Mesothelial cell of epicardium (in vitro differentiated cells): ENCODE results near the gene AOPEP. TPM values are rescaled to one million over a fixed set of nuclear protein-coding genes. Genes with fewer than 3 reads are reported as not detected.

ENCODE experiments used
- DNase-seq, 2 experiments: peaks; one replicate each; pipeline ENCODE4 v3.0.0; 2021; ENCODE audit warnings: low spot score in 2 of 2; ENCODE audit not compliant: unreplicated experiment in 2 of 2
- H3K27ac Mint-ChIP-seq: 2 replicates; pipeline ENCODE4 v1.8.0; 2021; ENCODE audit warnings: mixed read lengths
- H3K27me3 Mint-ChIP-seq: 2 replicates; pipeline ENCODE4 v1.8.0; 2021; ENCODE audit warnings: low read depth, mixed read lengths
- H3K36me3 Mint-ChIP-seq: 2 replicates; pipeline ENCODE4 v1.8.0; 2021; ENCODE audit warnings: mixed read lengths
- H3K4me1 Mint-ChIP-seq: 2 replicates; pipeline ENCODE4 v1.8.0; 2021; ENCODE audit warnings: mixed read lengths
- H3K4me3 Mint-ChIP-seq: 2 replicates; pipeline ENCODE4 v1.8.0; 2021; ENCODE audit warnings: mild to moderate bottlenecking, moderate library complexity, mixed read lengths
- H3K9me3 Mint-ChIP-seq: 2 replicates; pipeline ENCODE4 v1.8.0; 2021; ENCODE audit warnings: mixed read lengths
- CTCF ChIP-seq: fragments of 200-600 bp; sonication (generic); IDR thresholded peaks from one replicate; pipeline ENCODE4 v1.5.0; 2021; ENCODE audit warnings: antibody characterized with exemption; ENCODE audit not compliant: unreplicated experiment
- total RNA-seq: library from RNA; stranded (reverse); gene quantifications from 3 replicates; pipeline ENCODE4 v1.2.1, GENCODE V29; 2021

Gene AOPEP
- total RNA-seq, 1 donor from 2014 or later, result 63.0 TPM

GRCh38 chr9:94997727-94998126 is 271.2 kb downstream of the AOPEP start:
- no peak for DNase-seq
- Mint-ChIP-seq H3K4me1 (peaks cover 53% of the 10 kb centered on the region), H3K4me3 (no peak overlapping the region), H3K9me3 (no peaks in the 10 kb centered on the region), H3K36me3 (no peaks in the 10 kb centered on the region), H3K27me3 (no peaks in the 10 kb centered on the region), H3K27ac (no peak overlapping the region)
- no peak for TF ChIP-seq CTCF

- Mint-ChIP-seq H3K4me1 (peaks cover 46% of the 10 kb centered on the region), H3K27ac (peak overlapping the region; percentile 1), H3K27me3 (no peaks in the 10 kb centered on the region), H3K4me3 (no peak overlapping the region), H3K36me3 (no peaks in the 10 kb centered on the region), H3K9me3 (no peaks in the 10 kb centered on the region)
- no peak for DNase-seq
- TF ChIP-seq CTCF, result no peak
These were observed 273.3 kb downstream of the AOPEP start for GRCh38 chr9:94999832-95000231.

- TF ChIP-seq CTCF, result no peak
- H3K36me3 Mint-ChIP-seq, result no peaks in the 10 kb centered on the region
- H3K27me3 Mint-ChIP-seq, result no peaks in the 10 kb centered on the region
- peak overlapping the region; percentile 80 for H3K27ac Mint-ChIP-seq
- H3K4me1 Mint-ChIP-seq, result peaks cover 41% of the 10 kb centered on the region
- no peak overlapping the region for H3K4me3 Mint-ChIP-seq
- H3K9me3 Mint-ChIP-seq, result no peaks in the 10 kb centered on the region
- DNase-seq, result no peak
These were observed 274.3 kb downstream of the AOPEP start for GRCh38 chr9:95000821-95001220.

- peaks cover 43% of the 10 kb centered on the region for H3K4me1 Mint-ChIP-seq
- H3K36me3 Mint-ChIP-seq, result peaks cover 1% of the 10 kb centered on the region
- no peak overlapping the region for H3K27ac Mint-ChIP-seq
- no peaks in the 10 kb centered on the region for H3K9me3 Mint-ChIP-seq
- no peaks in the 10 kb centered on the region for H3K27me3 Mint-ChIP-seq
- DNase-seq, result no peak
- no peak overlapping the region for H3K4me3 Mint-ChIP-seq
- no peak for TF ChIP-seq CTCF
These were observed 275.2 kb downstream of the AOPEP start for GRCh38 chr9:95001720-95002119.

- Mint-ChIP-seq H3K36me3 (peaks cover 3% of the 10 kb centered on the region), H3K4me3 (peak overlapping the region; percentile 71), H3K4me1 (peaks cover 61% of the 10 kb centered on the region), H3K9me3 (no peaks in the 10 kb centered on the region), H3K27ac (peak overlapping the region; percentile 93), H3K27me3 (no peaks in the 10 kb centered on the region)
- peak in 1 of 2 experiments; percentile 59 for DNase-seq
- TF ChIP-seq CTCF, result no peak
These were observed 277.4 kb downstream of the AOPEP start for GRCh38 chr9:95003689-95004410.
